Lung (tissue), 12 donors: ENCODE data around the gene USP32. TPM values are rescaled to one million over a fixed set of nuclear protein-coding genes. Genes with fewer than 3 reads are reported as not detected.
A peak's percentile ranks its signal among the peaks of the same experiment; 100 is the strongest.

Source experiments
- ATAC-seq: fragments of 200-7000 bp; cut with Tn5 transposase; one replicate; pipeline ENCODE4 v1.9.1; 2020; ENCODE audit warnings: moderate number of reproducible peaks; ENCODE audit not compliant: insufficient read depth, low FRiP score
- DNase-seq, 3 donors: peaks; one replicate each; pipeline ENCODE4 v3.0.0-alpha.2; 2013 to 2017
- H3K27ac ChIP-seq, 2 donors: one replicate each; pipeline ENCODE4 v1.5.1; 2013; ENCODE audit warnings: mild to moderate bottlenecking in 2 of 2, moderate library complexity in 2 of 2, control low read depth in 1 of 2, inconsistent platforms in 1 of 2, low read depth in 1 of 2, low read length in 1 of 2
- H3K27me3 ChIP-seq, 3 donors: one replicate each; pipeline ENCODE4 v1.5.1; 2013; ENCODE audit warnings: low read length in 2 of 3; ENCODE audit not compliant: control insufficient read depth in 3 of 3, insufficient read depth in 3 of 3
- H3K36me3 ChIP-seq, 4 donors: one replicate each; pipeline ENCODE4 v1.5.1; 2013; ENCODE audit warnings: low read length in 4 of 4, mild to moderate bottlenecking in 1 of 4, moderate library complexity in 1 of 4; ENCODE audit not compliant: control insufficient read depth in 4 of 4, insufficient read depth in 4 of 4
- H3K4me1 ChIP-seq, 5 donors: one replicate each; pipeline ENCODE4 v1.5.1; 2013; ENCODE audit warnings: low read length in 5 of 5, mild to moderate bottlenecking in 2 of 5, moderate library complexity in 1 of 5; ENCODE audit not compliant: control insufficient read depth in 5 of 5, insufficient read depth in 5 of 5
- H3K4me3 ChIP-seq: one replicate; pipeline ENCODE4 v1.5.1; 2013; ENCODE audit warnings: mild to moderate bottlenecking, control low read depth, moderate library complexity
- H3K9ac ChIP-seq, 2 donors: one replicate each; pipeline ENCODE4 v1.5.1; 2013; ENCODE audit warnings: low read length in 2 of 2, control low read depth in 1 of 2; ENCODE audit not compliant: insufficient read depth in 1 of 2
- H3K9me3 ChIP-seq, 4 donors: one replicate each; pipeline ENCODE4 v1.5.1; 2013; ENCODE audit warnings: low read length in 3 of 4, mild to moderate bottlenecking in 1 of 4, moderate library complexity in 1 of 4; ENCODE audit not compliant: control insufficient read depth in 4 of 4, insufficient read depth in 3 of 4
- CTCF ChIP-seq: IDR thresholded peaks from 2 replicates; pipeline ENCODE4 v1.5.1; 2012; ENCODE audit warnings: mild to moderate bottlenecking; ENCODE audit errors: control extremely low read depth, extremely low read depth
- WGBS, 2 donors: extraction: QIAGEN DNeasy Blood & Tissue Kit; methylation state at CpG; one replicate each; pipeline ENCODE4 v1.1.7; 2013; 5-methylcytosine and 5-hydroxymethylcytosine counted together
- polyA plus RNA-seq, 2 donors: library from polyadenylated mRNA; stranded (reverse); fragments of 200-250 nt; gene quantifications; one replicate each; pipeline ENCODE4 v1.2.1, GENCODE V29; 2013
- total RNA-seq, 2 donors: library from RNA; depleted of rRNA in 1 of 2; stranded (reverse); fragments of >200 nt in 1 of 2; gene quantifications; one replicate each; pipeline ENCODE4 v1.2.1, GENCODE V29; 2014 to 2021
- donor health status: control.
- donor health status: control.
- donor health status: Bipolar disorder and iron deficiency.
- donor health status: healthy.
- donor health status: DM: yes; HTN: yes; CAD: no.

USP32 gene
- total and polyA plus RNA-seq, 4 donors: 18.2 to 96.6 (median 51.1) TPM

DNA sequence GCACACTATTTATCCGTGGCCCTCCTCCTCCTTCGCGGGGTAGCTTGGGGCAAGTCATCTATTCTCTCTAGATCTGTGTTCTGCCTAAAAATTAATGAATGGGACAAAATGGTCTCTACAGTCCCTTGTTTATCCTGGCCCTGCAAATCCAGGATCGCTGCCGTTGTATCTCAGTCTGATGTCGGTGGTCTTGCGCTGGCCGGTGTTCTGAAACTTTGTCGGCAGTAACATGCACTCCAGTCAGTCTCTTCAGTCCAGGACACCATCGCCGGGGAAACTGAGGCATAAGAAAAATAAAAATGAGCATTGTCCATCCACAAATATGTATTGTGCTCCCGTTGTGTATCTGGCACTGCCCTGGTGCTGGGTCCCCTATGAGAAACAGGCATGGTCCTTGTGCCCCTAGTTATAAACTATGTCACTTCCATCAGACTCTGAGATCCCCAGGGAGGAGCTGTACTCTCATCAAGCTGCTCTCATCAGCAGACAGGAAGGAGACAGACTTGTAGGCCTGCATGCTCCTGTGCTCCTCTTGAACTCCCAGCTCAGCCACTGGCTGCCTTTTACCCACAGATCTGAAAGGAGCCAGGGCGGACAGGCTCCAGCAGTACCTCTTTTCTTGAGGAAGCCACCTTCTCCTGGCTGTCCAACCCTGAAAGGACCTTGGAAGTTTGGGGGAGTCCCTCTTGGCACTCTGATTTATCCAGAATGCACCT lies 255.8 kb downstream of the USP32 start:
- 75 to 77% methylated on average over 13 of the region's 13 CpGs for WGBS, 2 donors
- TF ChIP-seq CTCF: no peak
- no peak overlapping the region for H3K9ac ChIP-seq
- DNase-seq (no peak), ATAC-seq (no peak)
- H3K4me3 ChIP-seq: no peak overlapping the region
- peaks cover 0 to 2% (median 0%) of the 10 kb centered on the region in 4 donors for H3K9me3 ChIP-seq
- H3K36me3 ChIP-seq: peaks cover 0 to 3% (median 0%) of the 10 kb centered on the region in 4 donors
- peaks cover 0 to 43% (median 32%) of the 10 kb centered on the region in 3 donors for H3K27me3 ChIP-seq
- no peak overlapping the region for H3K27ac ChIP-seq
- peaks cover 4 to 23% (median 8%) of the 10 kb centered on the region in 5 donors for H3K4me1 ChIP-seq

DNA sequence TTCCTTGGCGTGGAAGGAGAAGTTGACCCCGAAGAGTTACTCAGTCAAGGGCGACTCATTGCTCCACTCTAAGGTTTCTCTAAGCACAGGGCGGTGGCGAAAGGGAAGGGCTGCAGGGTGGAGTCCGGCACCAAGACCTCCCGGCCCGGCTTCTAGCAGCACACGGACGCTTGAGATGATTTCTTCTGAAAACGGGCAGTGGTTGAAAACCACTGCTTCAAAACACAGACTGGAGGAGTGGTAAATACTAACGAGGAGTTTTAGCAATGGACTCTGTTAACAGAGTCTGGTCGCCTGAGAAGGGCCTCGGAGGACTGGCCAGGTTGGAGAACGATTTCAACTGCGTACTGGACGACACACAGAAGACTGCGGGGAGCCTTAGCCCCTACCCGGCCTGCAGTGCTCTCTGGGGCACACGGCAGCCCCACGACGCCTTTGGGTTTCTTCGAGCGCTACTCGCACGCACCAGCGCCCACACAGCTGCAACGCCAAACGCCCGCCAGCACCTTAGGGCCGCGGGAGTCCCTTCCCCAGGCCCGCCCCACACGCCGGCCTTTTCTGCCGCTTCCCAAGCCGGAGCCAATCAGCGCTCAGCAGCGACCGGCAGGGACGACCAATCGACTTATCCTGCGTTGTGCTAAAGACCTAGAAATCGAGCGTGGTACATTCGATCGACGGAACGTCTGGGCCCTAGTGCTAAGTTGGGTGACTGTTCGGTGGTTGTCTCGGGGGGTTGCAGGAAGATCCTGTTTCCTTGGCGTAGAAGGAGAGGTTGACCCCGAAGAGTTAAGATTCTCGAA lies 256.6 kb downstream of the USP32 start:
- peak overlapping the region; percentile 78 for H3K4me3 ChIP-seq
- 2% methylated on average over 54 of the region's 54 CpGs for WGBS, 2 donors
- DNase-seq: peak; percentile 87 to 88 (median 87)
- peak overlapping the region; percentile 71 to 88 for H3K27ac ChIP-seq
- H3K9me3 ChIP-seq: no peaks in the 10 kb centered on the region
- peaks cover 4 to 22% (median 8%) of the 10 kb centered on the region in 5 donors for H3K4me1 ChIP-seq
- H3K9ac ChIP-seq: peak overlapping the region in 1 of 2 donors; percentile 8
- peaks cover 0 to 3% (median 0%) of the 10 kb centered on the region in 4 donors for H3K36me3 ChIP-seq
- peak; percentile 96 for ATAC-seq
- TF ChIP-seq CTCF: peak; percentile 15
- H3K27me3 ChIP-seq: peaks cover 0 to 35% (median 24%) of the 10 kb centered on the region in 3 donors

GRCh38 chr17:60134396-60135150 lies 257.4 kb downstream of the USP32 start:
- no peak for ATAC-seq

More at GRCh38 chr17:60134396-60135150, 257.4 kb downstream of the USP32 start:
- Histone ChIP-seq H3K27ac (peak overlapping the region; percentile 71 to 88), H3K36me3 (peaks cover 0 to 3% (median 0%) of the 10 kb centered on the region in 4 donors), H3K4me3 (peak overlapping the region; percentile 78), H3K9me3 (no peaks in the 10 kb centered on the region), H3K9ac (peak overlapping the region in 1 of 2 donors; percentile 8), H3K4me1 (peaks cover 4 to 18% (median 8%) of the 10 kb centered on the region in 5 donors), H3K27me3 (peaks cover 0 to 28% (median 19%) of the 10 kb centered on the region in 3 donors)
- DNase-seq: peak in 2 of 3 donors; percentile 18 to 52
- no peak for TF ChIP-seq CTCF
- WGBS, 2 donors: 8 to 10% methylated on average over 16 of the region's 16 CpGs
